CD4-positive, alpha-beta memory T cell (primary cell): ENCODE results near the gene OGFR. TPM values are rescaled to one million over a fixed set of nuclear protein-coding genes. Genes with fewer than 3 reads are reported as not detected.
A peak's percentile ranks its signal among the peaks of the same experiment; 100 is the strongest.

Experiments used
- CTCF ChIA-PET: fragments of 350-600 bp; sonication (Branson Sonifier 250); formaldehyde crosslinking; loops from one replicate; lab custom pipeline; 2021; ENCODE audit warnings: inconsistent platforms; ENCODE audit not compliant: partially characterized antibody; lab: Charles Lee
- POLR2A ChIA-PET: fragments of 350-600 bp; sonication (Branson Sonifier 250); formaldehyde crosslinking; loops from one replicate; lab custom pipeline; 2021; ENCODE audit not compliant: partially characterized antibody; lab: Charles Lee
- DNase-seq, 5 donors: peaks; one replicate each; pipeline versions ENCODE4 v3.0.0 to v3.0.0-alpha.2; 2020 to 2022; ENCODE audit warnings: mixed read lengths in 1 of 5
- H3K27ac ChIP-seq: one replicate; pipeline ENCODE4 v1.7.0; 2013; ENCODE audit warnings: low read depth, low read length
- H3K27me3 ChIP-seq: 2 replicates; pipeline ENCODE4 v1.7.0; 2013; ENCODE audit warnings: mild to moderate bottlenecking, low read length, moderate library complexity; ENCODE audit not compliant: insufficient read depth
- H3K36me3 ChIP-seq: 2 replicates; pipeline ENCODE4 v1.7.0; 2013; ENCODE audit warnings: mild to moderate bottlenecking, low read length, moderate library complexity; ENCODE audit not compliant: insufficient read depth
- H3K4me1 ChIP-seq: 2 replicates; pipeline ENCODE4 v1.7.0; 2013; ENCODE audit warnings: mild to moderate bottlenecking, low read length, moderate library complexity; ENCODE audit not compliant: insufficient read depth
- H3K4me3 ChIP-seq, 2 donors: one replicate each; pipeline ENCODE4 v1.7.0; 2013; ENCODE audit warnings: low read length in 2 of 2, mild to moderate bottlenecking in 1 of 2
- H3K9me3 ChIP-seq, 2 donors: one replicate each; pipeline ENCODE4 v1.7.0; 2013; ENCODE audit warnings: low read length in 2 of 2, control low read depth in 1 of 2; ENCODE audit not compliant: control insufficient read depth in 1 of 2
- H3K27ac Mint-ChIP-seq, 7 donors: one replicate each; pipeline ENCODE4 v1.8.0; 2020 to 2021; ENCODE audit warnings: mixed read lengths in 7 of 7, mild to moderate bottlenecking in 6 of 7, inconsistent platforms in 3 of 7, moderate library complexity in 3 of 7
- H3K27me3 Mint-ChIP-seq, 2 donors: one replicate each; pipeline ENCODE4 v1.8.0; 2020 to 2021; ENCODE audit warnings: mixed read lengths in 2 of 2
- H3K36me3 Mint-ChIP-seq, 2 donors: one replicate each; pipeline ENCODE4 v1.8.0; 2020 to 2021; ENCODE audit warnings: mixed read lengths in 2 of 2, inconsistent platforms in 1 of 2, mild to moderate bottlenecking in 1 of 2
- H3K4me1 Mint-ChIP-seq, 4 donors: one replicate each; pipeline ENCODE4 v1.8.0; 2020 to 2021; ENCODE audit warnings: mixed read lengths in 4 of 4, mild to moderate bottlenecking in 1 of 4
- H3K4me3 Mint-ChIP-seq, 8 donors: one replicate each; pipeline ENCODE4 v1.8.0; 2020 to 2021; ENCODE audit warnings: mixed read lengths in 8 of 8, mild to moderate bottlenecking in 7 of 8, moderate library complexity in 6 of 8, inconsistent platforms in 3 of 8
- H3K9me3 Mint-ChIP-seq, 8 donors: one replicate each; pipeline ENCODE4 v1.8.0; 2020 to 2021; ENCODE audit warnings: mixed read lengths in 8 of 8, mild to moderate bottlenecking in 5 of 8, inconsistent platforms in 3 of 8, moderate library complexity in 1 of 8
- intact Hi-C: fragments of 100-400 bp; cut with micrococcal nuclease; formaldehyde crosslinking; loops from one replicate; pipeline ENCODE4 v1.15.1; 2023
- polyA plus RNA-seq, 2 donors: library from polyadenylated mRNA; unstranded; fragments of 300-500 nt; fragmentation: Illumina TruSeq; gene quantifications; one replicate each; pipeline ENCODE4 v1.2.3, GENCODE V29; 2021
- total RNA-seq, 2 experiments: library from RNA; stranded (reverse); gene quantifications; one replicate each; pipeline ENCODE4 v1.2.3, GENCODE V29; 2021

OGFR gene
- total and polyA plus RNA-seq, 4 experiments from 2014 or later: 13.8 to 75.9 (median 69.4) TPM

DNA sequence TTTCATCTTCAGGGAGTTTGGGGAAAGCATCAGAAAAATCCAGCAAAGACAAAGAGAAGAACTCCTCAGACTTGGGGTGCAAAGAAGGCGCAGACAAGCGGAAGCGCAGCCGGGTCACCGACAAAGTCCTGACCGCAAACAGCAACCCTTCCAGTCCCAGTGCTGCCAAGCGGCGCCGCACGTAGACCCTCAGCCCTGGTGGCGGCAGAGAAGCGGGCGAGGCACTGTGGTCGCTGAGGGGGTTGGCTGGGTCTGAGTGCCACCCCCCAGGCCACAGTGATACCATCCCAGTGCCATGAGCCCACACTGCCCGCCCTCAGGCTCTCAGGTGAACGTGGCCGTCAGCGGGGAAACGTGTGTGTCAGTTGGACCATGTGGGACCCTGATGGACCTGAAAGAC is 5.2 kb upstream of the OGFR start:
- ChIA-PET CTCF (no interaction called here), POLR2A (no interaction called here)
- Histone ChIP-seq H3K4me3 (no peak overlapping the region), H3K36me3 (peaks cover 18% of the 10 kb centered on the region), H3K27me3 (no peaks in the 10 kb centered on the region), H3K27ac (no peak overlapping the region), H3K4me1 (peaks cover 23% of the 10 kb centered on the region), H3K9me3 (no peaks in the 10 kb centered on the region)
- Mint-ChIP-seq H3K4me1 (peaks cover 10 to 46% (median 21%) of the 10 kb centered on the region in 4 donors), H3K4me3 (no peak overlapping the region), H3K9me3 (peaks cover 0 to 3% (median 0%) of the 10 kb centered on the region in 8 donors), H3K36me3 (peaks cover 15 to 39% of the 10 kb centered on the region in 2 donors), H3K27me3 (peaks cover 0 to 1% of the 10 kb centered on the region in 2 donors), H3K27ac (peak overlapping the region in 1 of 7 donors; percentile 41)
- no peak for DNase-seq
- intact Hi-C loops: loop anchor here (5.0 to 10.0 kb wide), 4 partner anchors 63 to 698 kb away; partner anchors contain the start of genes CABLES2, EEF1A2, RPS21 and TCFL5

DNA sequence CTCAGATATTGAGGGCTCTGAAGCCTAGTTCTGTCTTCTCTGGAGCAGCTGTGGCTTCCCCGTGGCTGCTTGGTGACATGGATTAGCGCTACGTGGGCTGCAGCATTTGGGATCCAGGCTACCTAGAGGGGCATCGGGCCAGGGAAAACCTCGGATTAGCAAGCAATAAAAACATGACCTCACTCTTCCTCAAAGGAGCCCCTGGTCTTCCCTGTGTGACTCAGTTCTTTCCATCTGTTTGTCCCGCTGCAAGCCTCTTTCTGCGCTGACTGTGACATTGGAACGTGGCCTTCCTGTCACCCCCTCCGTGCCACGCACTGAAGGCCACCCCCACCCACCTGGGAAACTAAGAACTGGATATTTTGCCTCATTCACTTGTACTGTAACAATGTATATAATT is 4.8 kb upstream of the OGFR start:
- peaks cover 18% of the 10 kb centered on the region for H3K36me3 ChIP-seq
- peaks cover 19% of the 10 kb centered on the region for H3K4me1 ChIP-seq
- H3K27me3 Mint-ChIP-seq: peaks cover 0 to 1% of the 10 kb centered on the region in 2 donors
- H3K9me3 Mint-ChIP-seq: peaks cover 0 to 3% (median 0%) of the 10 kb centered on the region in 8 donors
- ChIA-PET CTCF (no interaction called here), POLR2A (no interaction called here)
- peaks cover 8 to 45% (median 19%) of the 10 kb centered on the region in 4 donors for H3K4me1 Mint-ChIP-seq
- no peak for DNase-seq
- H3K4me3 Mint-ChIP-seq: peak overlapping the region in 2 of 8 donors; percentile 15 to 51
- H3K27ac Mint-ChIP-seq: peak overlapping the region in 2 of 7 donors; percentile 3 to 80
- intact Hi-C loops: loop anchor here (5.0 to 10.0 kb wide), 4 partner anchors 62 to 697 kb away; partner anchors contain the start of genes CABLES2, EEF1A2, RPS21 and TCFL5
- H3K36me3 Mint-ChIP-seq: peaks cover 15 to 36% of the 10 kb centered on the region in 2 donors
- H3K4me3 ChIP-seq: no peak overlapping the region
- H3K27ac ChIP-seq: no peak overlapping the region
- no peaks in the 10 kb centered on the region for H3K27me3 ChIP-seq
- no peaks in the 10 kb centered on the region for H3K9me3 ChIP-seq

DNA sequence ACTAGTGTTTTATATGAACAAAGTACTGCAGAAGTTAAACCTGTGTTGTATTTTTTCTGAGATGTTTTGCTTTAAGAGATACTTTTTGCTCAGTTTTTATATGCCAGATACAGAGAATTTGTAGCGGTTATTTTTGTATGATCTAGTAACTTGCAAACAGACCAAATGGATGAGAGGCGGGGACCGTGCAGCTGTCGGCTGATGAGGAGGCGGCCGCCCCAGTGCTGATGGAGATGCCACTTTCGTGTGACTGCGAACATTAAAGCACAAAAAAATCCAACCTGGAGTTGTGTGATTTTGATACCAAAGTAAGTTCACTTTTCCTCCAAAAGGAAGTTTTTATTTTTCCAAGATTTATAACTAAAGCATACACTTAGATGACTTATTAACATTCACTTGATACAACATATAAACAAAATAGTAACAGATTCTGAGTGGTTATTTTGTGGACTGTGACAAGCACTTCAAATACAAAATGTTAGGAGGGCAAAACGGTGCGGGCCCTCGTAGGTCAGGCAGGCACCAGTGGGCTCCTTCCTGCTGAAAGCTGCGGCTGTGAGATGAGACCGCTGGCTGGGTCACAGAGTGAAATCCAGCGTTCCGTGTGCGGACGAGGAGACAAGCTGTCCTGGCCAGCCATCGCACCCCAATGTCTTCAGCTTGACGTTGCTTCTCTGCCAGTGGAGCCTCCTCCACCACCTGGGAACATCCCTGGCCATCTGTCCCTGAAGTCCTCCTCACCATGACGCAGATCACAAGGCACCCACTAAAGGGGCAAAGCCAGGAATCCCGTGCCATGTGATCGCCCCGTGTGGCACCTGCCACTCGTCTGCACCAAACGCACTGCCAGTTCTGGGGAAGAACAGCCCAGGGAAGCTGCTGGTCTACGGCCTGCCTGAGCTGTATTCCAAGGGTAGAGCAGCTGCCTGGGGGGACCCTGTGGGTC is 4.0 kb upstream of the OGFR start:
- Mint-ChIP-seq H3K36me3 (peaks cover 15 to 36% of the 10 kb centered on the region in 2 donors), H3K27ac (peak overlapping the region in 2 of 7 donors; percentile 3 to 80), H3K4me3 (peak overlapping the region in 1 of 8 donors; percentile 15), H3K9me3 (peaks cover 0 to 3% (median 0%) of the 10 kb centered on the region in 8 donors), H3K4me1 (peaks cover 8 to 45% (median 19%) of the 10 kb centered on the region in 4 donors), H3K27me3 (peaks cover 0 to 1% of the 10 kb centered on the region in 2 donors)
- peaks cover 20% of the 10 kb centered on the region for H3K4me1 ChIP-seq
- peaks cover 18% of the 10 kb centered on the region for H3K36me3 ChIP-seq
- no peak for DNase-seq
- H3K27ac ChIP-seq: no peak overlapping the region
- intact Hi-C loops: no loop called here
- CTCF ChIA-PET: no interaction called here
- H3K9me3 ChIP-seq: no peaks in the 10 kb centered on the region
- POLR2A ChIA-PET: no interaction called here
- H3K4me3 ChIP-seq: no peak overlapping the region
- no peaks in the 10 kb centered on the region for H3K27me3 ChIP-seq

DNA sequence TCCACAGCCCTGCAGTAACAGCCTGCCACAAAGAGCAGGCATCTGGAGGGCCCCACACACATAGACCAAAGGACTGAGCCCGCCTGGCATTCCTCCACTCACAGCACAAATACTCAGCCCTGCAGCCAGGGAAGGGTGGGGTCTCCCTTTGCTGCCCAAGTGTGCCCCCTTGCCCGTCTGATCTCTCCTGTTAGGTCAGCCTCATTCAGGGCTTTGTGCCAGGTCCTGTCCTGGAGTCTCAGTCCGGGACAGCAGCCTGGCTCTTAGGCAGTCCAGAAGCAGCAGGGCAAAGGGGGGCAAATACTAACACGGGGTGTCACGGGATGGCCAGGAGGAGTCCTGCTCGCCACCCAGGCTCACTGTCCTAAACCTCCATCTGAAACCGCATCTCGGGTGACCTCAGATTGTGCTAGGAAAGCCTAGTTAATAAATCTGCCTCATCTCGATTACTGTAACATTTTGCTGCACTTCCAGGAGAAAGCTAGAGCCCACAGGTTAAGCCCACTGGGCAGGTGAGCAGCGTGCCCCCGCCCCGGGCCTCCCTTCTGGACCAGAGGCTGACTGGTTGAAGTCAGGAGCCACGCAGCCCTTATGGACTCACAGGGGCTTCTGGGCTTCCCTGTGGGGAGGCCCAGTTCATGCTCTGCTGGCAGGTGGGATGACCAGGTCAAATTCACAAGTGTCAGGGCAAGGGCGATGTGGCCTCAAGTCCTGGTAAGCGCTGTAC is 3.2 kb upstream of the OGFR start:
- Histone ChIP-seq H3K4me1 (peaks cover 29% of the 10 kb centered on the region), H3K27me3 (no peaks in the 10 kb centered on the region), H3K27ac (no peak overlapping the region), H3K36me3 (peaks cover 18% of the 10 kb centered on the region), H3K4me3 (no peak overlapping the region), H3K9me3 (no peaks in the 10 kb centered on the region)
- peak overlapping the region in 4 of 7 donors; percentile 27 to 35 (median 32) for H3K27ac Mint-ChIP-seq
- peaks cover 15 to 40% of the 10 kb centered on the region in 2 donors for H3K36me3 Mint-ChIP-seq
- POLR2A ChIA-PET: no interaction called here
- peak overlapping the region in 2 of 8 donors; percentile 30 to 49 for H3K4me3 Mint-ChIP-seq
- CTCF ChIA-PET: no interaction called here
- H3K9me3 Mint-ChIP-seq: peaks cover 0 to 3% (median 0%) of the 10 kb centered on the region in 8 donors
- peaks cover 0 to 1% of the 10 kb centered on the region in 2 donors for H3K27me3 Mint-ChIP-seq
- intact Hi-C loops: no loop called here
- H3K4me1 Mint-ChIP-seq: peaks cover 9 to 45% (median 21%) of the 10 kb centered on the region in 4 donors
- DNase-seq: no peak

DNA sequence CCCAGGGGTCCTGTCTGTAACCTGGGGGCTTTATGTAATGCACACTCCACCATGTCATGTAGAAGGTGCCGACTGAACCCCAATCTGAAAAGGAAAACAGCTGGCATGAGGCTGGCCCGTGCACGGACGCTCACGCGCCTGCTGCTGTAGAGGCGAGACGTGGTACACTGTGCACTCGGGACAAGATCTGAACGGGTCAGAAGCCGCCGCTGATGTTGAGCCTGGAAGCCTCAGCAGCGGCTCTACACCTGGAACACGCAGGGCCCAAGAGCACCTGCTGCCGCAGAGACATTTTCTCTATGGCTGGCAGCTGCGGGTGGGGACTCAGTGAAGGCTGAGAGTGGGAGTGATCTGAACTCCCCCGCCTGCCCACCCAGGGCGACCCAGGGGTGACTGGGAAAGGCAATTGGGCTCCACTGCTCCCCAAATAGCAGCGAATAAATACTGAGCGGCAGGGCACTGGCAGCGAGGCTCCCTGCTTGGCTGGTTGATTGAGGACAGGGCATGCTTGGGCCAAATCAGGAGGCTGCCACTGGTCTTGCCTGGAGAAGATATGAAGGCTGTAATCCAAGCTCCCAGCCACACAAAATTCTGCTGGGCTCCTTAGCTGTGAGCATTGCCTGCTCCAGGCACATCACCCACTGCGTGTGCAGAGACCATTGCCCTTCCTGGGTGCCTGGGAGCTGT is 2.5 kb upstream of the OGFR start:
- H3K4me1 ChIP-seq: peaks cover 32% of the 10 kb centered on the region
- no peak overlapping the region for H3K27ac ChIP-seq
- intact Hi-C loops: no loop called here
- peaks cover 15 to 44% of the 10 kb centered on the region in 2 donors for H3K36me3 Mint-ChIP-seq
- H3K9me3 ChIP-seq: no peaks in the 10 kb centered on the region
- peaks cover 0 to 3% (median 0%) of the 10 kb centered on the region in 8 donors for H3K9me3 Mint-ChIP-seq
- ChIA-PET CTCF (interaction anchor here (0.9 kb wide), 1 partner anchor 11 kb away, joined by 3 read pairs; no protein-coding TSS in a partner anchor), POLR2A (interaction anchor here (1.0 to 1.7 kb wide), 2 partner anchors 62 to 151 kb away, joined by 3 to 6 read pairs; no protein-coding TSS in a partner anchor)
- peaks cover 0 to 1% of the 10 kb centered on the region in 2 donors for H3K27me3 Mint-ChIP-seq
- no peak for DNase-seq
- no peaks in the 10 kb centered on the region for H3K27me3 ChIP-seq
- H3K4me1 Mint-ChIP-seq: peaks cover 9 to 50% (median 24%) of the 10 kb centered on the region in 4 donors
- H3K27ac Mint-ChIP-seq: peak overlapping the region in 4 of 7 donors; percentile 27 to 81 (median 57)
- no peak overlapping the region for H3K4me3 ChIP-seq
- H3K4me3 Mint-ChIP-seq: peak overlapping the region in 5 of 8 donors; percentile 0 to 49 (median 24)
- H3K36me3 ChIP-seq: peaks cover 18% of the 10 kb centered on the region

DNA sequence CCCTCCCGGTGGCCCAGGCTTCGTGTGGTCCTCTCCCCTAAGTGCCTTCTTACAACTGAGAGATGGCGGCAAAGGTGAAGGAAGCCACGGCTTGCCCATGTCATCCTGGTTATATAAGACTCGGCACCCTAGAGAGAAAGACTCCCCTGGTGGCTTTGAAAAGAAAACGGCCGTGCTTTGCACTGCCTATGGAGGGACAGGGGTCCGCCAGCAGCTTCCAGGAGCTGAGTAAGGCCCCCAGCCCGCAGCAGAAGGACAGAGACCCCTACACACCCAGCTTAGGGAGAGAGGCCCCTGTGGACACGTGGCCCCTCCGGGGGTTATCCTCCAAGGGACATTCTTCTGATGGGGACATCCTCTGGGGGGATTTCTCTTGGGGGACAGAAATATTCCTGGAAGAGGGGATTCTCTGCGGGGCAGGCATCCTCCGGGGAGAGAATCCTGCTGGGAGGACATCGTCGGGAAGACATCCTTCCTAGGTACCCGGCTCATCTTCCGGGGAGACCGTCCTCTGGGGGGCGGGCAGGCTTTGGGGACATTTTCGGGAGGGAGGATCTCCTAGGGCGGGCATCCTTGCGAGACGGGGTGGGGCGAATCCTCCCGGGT is 511 bp upstream of the OGFR start:
- peak overlapping the region; percentile 72 for H3K27ac ChIP-seq
- peak overlapping the region; percentile 95 to 100 (median 97) for H3K27ac Mint-ChIP-seq
- H3K9me3 ChIP-seq: no peaks in the 10 kb centered on the region
- DNase-seq: peak in 3 of 5 donors; percentile 23 to 63 (median 31)
- peaks cover 25% of the 10 kb centered on the region for H3K36me3 ChIP-seq
- intact Hi-C loops: loop anchor here (1.0 kb wide), 1 partner anchor 10 kb away; no protein-coding TSS in a partner anchor
- H3K4me1 Mint-ChIP-seq: peaks cover 7 to 47% (median 22%) of the 10 kb centered on the region in 4 donors
- peaks cover 0 to 1% of the 10 kb centered on the region in 2 donors for H3K27me3 Mint-ChIP-seq
- ChIA-PET CTCF (interaction anchor here (0.6 to 3.5 kb wide), 3 partner anchors 10 to 56 kb away, joined by 4 to 13 read pairs (median 5); no protein-coding TSS in a partner anchor), POLR2A (interaction anchor here (1.0 to 4.0 kb wide), 8 partner anchors 9 to 161 kb away, joined by 3 to 75 read pairs (median 8); partner anchors contain the start of genes MRGBP and SLCO4A1)
- no peaks in the 10 kb centered on the region for H3K9me3 Mint-ChIP-seq
- no peaks in the 10 kb centered on the region for H3K27me3 ChIP-seq
- H3K4me1 ChIP-seq: peaks cover 38% of the 10 kb centered on the region
- H3K36me3 Mint-ChIP-seq: peaks cover 14 to 39% of the 10 kb centered on the region in 2 donors
- peak overlapping the region; percentile 90 to 100 (median 94) for H3K4me3 Mint-ChIP-seq
- H3K4me3 ChIP-seq: peak overlapping the region; percentile 65 to 69
